Measurements from ENCODE around the gene CDYL.

Gene CDYL

GRCh38 chr6:4774715-4775493 is 1.3 kb upstream of the CDYL start:
- no peak for DNase-seq

- no peak for DNase-seq
Measured at GRCh38 chr6:4775494-4776130, 592 bp upstream of the CDYL start.

- no peak for DNase-seq
Measured at GRCh38 chr6:4776493-4777393, 539 bp downstream of the CDYL start.

GRCh38 chr6:4777394-4777935 is 1.3 kb downstream of the CDYL start:
- peak; percentile 3 for DNase-seq

- no peak for DNase-seq
Measured at GRCh38 chr6:4778086-4778485, 1.9 kb downstream of the CDYL start.

DNA sequence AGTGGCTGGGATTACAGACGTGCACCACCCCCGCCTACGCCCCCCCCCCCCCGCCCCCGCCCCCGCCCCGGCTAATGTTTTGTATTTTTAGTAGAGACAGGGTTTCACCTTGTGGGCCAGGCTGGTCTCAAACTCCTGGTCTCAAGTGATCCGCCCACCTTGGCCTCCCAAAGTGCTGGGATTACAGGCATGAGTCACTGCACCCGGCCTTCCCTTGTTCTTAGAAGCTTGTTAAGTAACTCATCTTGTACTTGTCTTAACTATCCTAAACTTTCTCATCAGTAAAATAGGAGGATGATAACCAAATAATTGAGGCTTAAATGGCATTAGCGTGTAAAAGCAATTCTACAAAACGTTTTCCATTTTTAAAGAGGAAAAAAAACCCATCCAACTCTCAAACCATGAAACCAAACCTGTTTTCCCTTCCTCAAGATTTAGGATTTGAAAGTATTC is 4.2 kb downstream of the CDYL start:
- no peak for DNase-seq

DNA sequence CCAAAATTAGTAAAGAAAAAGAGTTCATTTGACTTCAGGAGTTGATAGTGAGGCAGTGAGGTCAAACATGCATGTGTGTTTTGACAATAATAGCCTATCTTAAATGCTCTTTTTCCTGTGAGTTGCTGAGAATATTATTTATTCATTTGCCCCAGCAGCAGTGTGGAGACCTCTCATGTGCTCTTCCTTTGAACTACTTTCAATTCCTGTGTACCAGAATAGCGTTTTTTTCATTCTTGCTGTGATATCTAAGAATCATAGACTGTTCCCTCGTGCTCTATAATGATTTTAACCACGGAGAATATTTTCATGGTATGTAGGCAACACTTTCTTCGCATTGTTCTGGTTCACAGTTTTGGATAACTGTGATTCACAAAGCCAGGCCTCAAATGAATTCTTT is 5.2 kb downstream of the CDYL start:
- no peak for DNase-seq

GRCh38 chr6:4781967-4782575 is 5.9 kb downstream of the CDYL start:
- DNase-seq, result no peak

DNA sequence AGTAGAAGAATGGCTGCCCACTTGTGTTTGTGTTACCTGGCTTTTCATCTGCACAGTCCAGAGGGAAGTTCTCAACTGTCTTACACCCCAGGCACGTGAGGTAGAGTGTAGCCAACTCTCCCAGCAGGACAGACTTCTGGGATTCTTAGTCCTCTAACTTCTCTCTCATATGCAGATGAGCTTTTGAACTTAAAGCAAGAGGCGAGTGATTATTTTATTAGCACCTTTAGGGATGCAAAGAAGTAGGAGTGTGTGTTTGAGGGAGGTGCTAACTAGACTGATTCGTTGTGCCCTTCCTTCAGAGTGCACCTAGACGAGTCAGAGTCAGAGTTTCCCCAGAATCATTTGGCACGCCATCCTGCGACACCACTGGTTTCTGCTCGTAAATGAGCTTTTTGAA is 10.8 kb downstream of the CDYL start:
- DNase-seq, result no peak

DNA sequence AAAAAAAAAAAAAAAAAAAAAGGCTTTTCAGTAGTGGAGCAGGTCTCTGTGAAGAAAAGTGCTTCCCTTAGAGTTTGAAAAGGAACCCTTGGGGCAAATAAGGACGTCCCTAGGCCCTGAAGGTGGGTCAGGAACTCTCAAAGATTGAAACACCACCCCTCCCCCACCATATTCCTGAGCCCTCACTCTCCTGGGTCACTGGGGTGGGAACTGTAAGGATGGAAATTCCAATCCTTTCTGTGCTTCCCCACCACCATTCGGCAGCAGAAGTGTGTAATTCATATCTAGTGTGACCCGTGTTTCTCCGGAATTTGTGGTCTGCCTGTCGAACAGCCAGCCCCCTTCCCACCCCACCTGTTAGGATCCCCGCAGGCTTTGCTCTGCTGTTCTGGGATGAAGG is 12.3 kb downstream of the CDYL start:
- no peak for DNase-seq

GRCh38 chr6:4788953-4789584 is 12.9 kb downstream of the CDYL start:
- DNase-seq, result no peak

DNA sequence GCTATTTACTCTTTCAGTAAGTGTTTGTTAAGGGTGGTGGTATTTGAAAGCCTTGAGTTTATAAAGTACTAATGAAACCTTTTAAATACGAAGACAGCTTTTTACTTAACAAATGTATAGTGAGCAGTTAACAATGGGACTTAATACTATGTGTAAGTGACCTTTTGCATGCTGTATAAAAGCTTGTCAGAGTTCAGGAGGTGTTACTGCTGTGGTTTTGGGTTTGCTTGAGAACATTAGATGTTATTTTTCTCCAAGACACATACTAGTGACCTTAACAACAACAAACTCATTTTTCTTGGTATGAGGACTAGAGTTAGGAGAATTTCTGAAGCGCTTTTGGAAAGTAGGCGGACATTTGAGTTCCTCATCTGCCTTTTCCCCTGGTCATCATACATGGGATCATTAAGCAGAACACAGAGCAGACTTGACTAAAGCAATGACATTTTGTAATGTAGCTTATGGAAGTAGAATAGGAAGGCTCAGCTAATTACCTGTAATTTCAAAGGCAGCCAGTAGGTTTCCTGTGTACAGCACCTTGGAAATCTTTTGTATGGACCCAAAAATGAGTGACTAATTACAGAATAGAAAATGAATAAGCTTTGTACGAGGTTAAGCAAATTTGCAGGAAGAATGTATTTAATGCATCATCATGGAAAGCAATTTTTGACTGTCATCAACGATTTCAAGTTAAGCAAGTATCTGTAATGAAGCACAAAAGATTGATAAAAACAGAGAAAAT is 14.1 kb downstream of the CDYL start:
- no peak for DNase-seq

DNA sequence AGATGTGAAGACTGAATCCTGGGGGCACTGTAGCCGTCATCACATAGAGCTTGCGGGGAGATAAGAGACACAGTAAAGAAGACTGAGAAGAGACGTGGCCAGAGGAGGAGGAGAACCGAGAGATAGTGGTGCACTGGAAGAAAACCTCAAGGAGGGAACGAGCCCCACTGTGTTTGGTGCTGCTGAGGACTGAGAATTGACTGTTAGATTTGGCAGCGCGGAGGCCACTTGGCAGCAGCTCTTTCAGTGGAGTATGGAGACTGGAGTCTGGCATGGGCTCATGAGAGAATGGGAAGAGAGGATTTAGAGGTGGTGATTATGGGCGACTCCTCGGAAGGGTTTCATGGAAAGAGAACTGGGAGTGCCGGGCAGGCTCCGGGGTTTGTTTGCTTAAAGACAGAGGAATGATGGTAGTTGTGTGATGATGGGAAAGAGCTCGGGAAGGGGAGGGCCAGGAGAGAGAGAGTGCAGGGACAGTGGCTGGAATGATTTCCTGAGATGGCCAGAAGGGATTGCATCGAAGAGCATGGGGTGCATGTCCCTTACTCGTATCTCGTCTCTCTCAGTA is 18.0 kb downstream of the CDYL start:
- DNase-seq, result no peak

- no peak for DNase-seq
Measured at GRCh38 chr6:4797587-4797986, 21.4 kb downstream of the CDYL start.

DNA sequence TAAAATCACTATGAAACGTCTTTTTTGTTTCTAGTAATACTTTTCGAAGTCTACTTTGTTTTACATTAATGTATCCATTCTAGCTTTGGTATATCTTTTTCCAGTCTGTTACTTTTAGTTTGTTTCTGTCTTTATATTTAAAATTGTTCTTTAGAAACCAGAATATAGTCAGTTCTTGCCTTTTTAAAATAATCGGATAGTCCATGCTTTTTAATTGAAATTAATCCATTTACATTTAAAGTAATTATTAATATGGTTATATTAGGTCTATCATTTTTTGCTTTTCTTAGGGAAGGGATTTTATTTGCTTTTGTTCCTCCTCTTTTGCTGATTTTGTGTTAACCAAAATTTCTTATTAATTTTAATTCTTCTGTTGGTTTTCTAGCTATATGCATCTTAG is 23.7 kb downstream of the CDYL start:
- DNase-seq, result no peak

DNA sequence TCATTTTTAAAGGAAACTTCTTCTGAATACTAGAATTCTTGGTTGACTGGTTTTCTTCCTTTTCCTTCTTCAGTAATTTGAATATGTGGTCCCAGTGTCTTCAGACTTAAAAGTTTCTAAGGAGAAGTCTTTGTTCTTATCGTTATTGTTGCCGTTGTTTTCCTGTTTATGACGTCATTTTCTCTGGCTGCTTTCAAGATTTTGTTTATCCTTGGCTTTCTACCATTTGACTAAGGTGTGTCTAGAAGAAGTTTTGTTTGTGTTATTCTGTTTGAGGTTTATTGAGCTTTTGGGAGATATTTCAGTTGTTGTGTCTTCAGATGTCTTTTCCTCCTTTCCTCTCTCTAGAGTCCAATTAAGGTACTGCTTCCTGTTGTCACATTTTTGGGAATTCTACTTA is 24.5 kb downstream of the CDYL start:
- DNase-seq, result no peak

DNA sequence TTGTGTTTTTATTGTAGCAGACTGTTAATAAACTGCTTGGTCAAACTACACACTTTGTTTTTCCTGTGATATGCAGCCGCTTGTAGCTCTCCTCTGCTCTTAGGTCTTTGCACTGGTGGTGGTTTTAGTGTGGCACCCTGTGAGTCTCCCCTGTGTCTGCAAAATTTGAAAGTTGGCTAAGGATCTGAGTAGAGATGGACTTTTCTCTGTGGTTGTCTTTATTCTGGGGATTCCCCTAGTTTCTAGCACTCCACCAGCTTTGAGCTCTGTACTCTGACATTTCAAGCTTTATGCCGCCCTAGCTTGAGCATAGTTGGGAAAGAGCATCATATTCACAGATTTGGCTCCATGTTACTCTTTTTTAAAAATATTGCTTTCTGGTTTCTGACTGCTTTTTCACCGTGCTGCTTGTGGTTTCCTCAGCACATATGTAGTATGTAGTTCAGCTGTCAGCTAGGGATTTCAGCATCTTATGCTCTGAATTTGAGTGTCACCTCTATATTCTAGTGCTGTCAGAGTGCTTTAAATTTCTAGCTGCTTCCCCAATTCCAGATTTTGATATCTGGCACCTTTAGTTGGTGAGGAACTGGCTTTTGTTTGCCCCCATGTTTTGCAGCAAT is 25.4 kb downstream of the CDYL start:
- no peak for DNase-seq

DNA sequence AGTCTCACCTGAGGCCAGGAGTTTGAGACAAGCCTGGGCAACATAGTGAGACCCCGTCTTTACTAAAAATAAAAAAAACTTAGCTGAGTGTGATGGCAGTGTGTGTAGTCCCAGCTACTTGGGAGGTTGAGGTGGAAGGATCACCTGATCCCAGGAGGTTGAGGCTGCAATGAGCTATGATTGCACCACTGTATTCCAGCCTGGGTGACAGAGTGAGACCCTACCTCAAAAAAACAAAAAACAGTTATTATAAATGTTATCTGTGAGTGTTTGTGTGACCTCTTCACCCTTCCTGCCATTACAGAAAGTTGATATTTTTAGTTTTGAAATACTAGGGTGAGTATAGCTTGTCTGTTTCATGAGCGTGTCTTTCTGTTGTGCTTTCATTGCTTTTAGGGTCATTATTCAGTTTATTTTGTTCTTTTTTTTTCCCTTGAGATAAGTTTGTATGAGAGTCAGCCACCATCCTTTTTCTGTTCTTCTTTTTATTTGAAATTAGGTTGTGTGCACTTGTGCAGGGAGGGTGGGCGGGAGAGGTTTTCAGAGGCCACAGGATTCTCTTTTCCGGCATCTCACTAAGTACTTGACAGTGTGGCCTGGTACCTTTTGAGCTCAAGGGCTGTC is 26.2 kb downstream of the CDYL start:
- DNase-seq, result no peak

DNA sequence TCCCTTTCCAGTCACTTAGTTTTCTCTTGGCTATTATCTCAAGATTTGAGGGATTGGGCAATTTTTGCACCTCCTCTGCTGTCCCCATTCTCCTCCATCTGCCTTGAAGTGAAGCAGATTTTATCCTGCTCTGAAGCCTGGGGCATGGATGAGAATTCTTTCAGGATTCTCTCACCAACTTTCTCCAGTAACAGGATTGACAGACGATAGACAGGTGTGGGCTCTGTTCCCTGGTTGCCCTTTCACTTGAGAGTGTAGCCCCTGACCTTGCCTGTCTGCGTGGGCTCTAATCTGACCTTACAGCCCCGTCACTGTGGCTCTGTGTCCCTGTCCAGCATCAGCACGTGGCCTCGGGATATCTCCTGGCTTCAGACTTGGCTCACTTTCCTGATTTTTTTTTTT is 27.1 kb downstream of the CDYL start:
- DNase-seq, result no peak

DNA sequence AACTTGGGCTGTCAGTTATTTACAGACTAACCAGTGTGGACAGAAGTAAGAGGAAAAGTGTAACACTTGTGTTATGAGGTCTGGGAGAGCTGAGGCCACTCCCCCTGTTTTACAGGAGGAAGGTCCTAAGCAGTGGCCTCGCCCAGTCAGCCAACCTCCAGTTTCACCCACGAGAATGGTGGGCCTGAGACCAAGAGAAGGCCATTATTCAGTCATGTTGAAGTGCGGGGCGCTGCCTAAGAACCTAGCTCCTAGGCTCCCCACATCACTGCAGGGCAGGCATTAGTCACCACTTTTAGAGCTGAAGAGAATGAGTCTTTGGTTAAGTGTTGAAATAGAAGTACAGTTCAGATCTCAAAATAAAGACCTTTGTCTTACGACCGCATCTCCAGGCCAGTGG is 27.9 kb downstream of the CDYL start:
- no peak for DNase-seq
